Measurements from ENCODE around the gene SCTR. TPM values are rescaled to one million over a fixed set of nuclear protein-coding genes. Genes with fewer than 3 reads are reported as not detected.

SCTR gene
- polyA plus RNA-seq, 3 donors from 2014 or later, result not detected

DNA sequence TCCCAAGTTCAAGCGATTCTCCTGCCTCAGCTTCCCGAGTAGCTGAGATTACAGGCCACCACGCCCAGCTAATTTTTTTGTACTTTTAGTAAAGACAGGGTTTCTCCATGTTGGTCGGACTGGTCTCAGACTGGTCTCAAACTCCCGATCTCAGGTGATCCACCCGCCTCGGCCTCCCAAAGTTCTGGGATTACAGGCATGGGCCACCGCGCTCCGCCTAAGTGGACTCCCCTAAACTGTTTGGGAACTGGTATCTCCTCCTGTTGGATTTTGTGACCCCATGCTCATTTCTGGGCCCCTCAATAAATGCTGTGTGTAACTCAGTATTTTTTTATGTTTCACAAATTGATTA, 5.2 kb downstream of the SCTR start:
- H3K36me3 Mint-ChIP-seq, result no peaks in the 10 kb centered on the region
- no peak overlapping the region for H3K4me3 Mint-ChIP-seq
- no peaks in the 10 kb centered on the region for H3K9me3 Mint-ChIP-seq
- DNase-seq, result no peak
- H3K27me3 Mint-ChIP-seq (ENCODE audit: low read depth in 3 of 3), result peaks cover 10 to 32% (median 17%) of the 10 kb centered on the region in 3 donors
- H3K27ac Mint-ChIP-seq, result no peak overlapping the region
- no peaks in the 10 kb centered on the region for H3K4me1 Mint-ChIP-seq

DNA sequence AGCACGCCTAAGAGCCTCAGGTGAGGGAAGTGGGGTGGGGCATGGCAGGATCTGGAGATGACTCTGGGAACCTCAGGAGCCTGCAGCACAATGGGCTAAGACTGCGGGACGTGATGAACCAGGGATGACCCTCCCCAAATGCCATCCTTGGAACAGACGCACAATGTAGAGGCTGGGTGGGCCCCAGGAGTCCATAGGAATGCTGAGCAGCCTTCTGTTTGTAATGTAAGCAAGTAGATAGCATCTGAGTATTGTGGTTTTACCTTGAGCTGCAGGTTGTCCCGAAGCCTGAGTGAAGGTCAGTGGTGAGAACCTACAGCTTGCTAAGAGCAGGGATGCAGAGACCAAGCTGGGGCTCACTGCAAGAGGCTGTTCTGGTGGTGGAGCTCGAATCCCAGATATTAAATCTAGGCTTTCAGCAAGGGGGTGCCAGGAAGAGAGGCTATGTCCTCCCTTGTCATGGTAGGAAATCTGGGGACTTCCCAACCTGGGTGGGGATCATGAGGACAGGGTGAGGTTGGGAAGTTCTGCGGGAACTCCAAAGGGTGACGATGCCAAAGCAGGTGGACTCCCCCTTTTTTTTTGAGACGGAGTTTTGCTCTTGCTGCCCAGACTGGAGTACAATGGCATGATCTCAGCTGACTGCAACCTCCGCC, 5.8 kb downstream of the SCTR start:
- Mint-ChIP-seq H3K27ac (no peak overlapping the region), H3K36me3 (no peaks in the 10 kb centered on the region), H3K9me3 (no peaks in the 10 kb centered on the region), H3K4me1 (no peaks in the 10 kb centered on the region), H3K4me3 (no peak overlapping the region), H3K27me3 (ENCODE audit: low read depth in 3 of 3) (peaks cover 10 to 28% (median 15%) of the 10 kb centered on the region in 3 donors)
- DNase-seq, result no peak

DNA sequence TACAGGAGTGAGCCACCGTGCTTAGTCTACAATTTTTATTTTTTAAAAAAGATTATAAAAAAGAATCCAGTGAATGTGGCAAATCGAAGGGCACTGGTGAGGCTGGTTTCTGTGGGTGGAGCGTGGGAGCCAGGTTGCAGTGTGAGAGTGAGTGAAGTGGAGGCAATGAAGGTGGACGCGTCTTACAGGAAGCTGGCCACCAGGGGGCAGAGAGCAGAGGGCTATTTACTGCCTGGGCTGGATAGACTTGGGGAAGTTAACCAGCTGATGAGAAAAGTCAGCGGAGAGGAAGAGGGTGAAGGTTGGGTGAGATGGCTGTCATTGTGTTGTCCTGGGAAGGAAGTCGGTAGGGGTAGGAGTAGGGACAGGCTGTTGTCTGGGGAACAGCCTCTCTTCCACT, 6.8 kb downstream of the SCTR start:
- no peaks in the 10 kb centered on the region for H3K4me1 Mint-ChIP-seq
- H3K27ac Mint-ChIP-seq, result no peak overlapping the region
- DNase-seq, result no peak
- peaks cover 9 to 28% (median 14%) of the 10 kb centered on the region in 3 donors for H3K27me3 Mint-ChIP-seq (ENCODE audit: low read depth in 3 of 3)
- H3K9me3 Mint-ChIP-seq, result no peaks in the 10 kb centered on the region
- H3K4me3 Mint-ChIP-seq, result no peak overlapping the region
- H3K36me3 Mint-ChIP-seq, result no peaks in the 10 kb centered on the region

DNA sequence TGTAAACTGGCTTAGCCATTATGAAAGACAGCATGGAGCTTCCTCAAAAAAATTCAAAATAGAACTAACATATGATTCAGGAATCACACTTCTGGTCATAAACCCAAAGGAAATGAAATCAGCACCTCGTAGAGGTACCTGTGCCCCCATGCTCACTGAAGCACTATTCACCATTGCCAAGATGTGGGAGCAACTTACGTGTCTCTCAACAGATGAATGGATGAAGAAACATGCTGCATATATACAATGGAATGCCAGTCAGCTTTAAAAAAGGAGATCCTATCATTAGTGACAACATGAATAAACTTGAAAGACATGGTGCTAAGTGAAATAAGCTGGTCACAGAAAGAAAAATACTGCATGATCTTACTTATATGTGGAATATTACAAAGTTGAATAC, 8.2 kb downstream of the SCTR start:
- no peak for DNase-seq
- Mint-ChIP-seq H3K4me1 (no peaks in the 10 kb centered on the region), H3K27me3 (ENCODE audit: low read depth in 3 of 3) (peaks cover 11 to 24% (median 13%) of the 10 kb centered on the region in 3 donors), H3K27ac (no peak overlapping the region), H3K9me3 (peaks cover 0 to 1% (median 0%) of the 10 kb centered on the region in 6 donors), H3K4me3 (no peak overlapping the region), H3K36me3 (no peaks in the 10 kb centered on the region)

DNA sequence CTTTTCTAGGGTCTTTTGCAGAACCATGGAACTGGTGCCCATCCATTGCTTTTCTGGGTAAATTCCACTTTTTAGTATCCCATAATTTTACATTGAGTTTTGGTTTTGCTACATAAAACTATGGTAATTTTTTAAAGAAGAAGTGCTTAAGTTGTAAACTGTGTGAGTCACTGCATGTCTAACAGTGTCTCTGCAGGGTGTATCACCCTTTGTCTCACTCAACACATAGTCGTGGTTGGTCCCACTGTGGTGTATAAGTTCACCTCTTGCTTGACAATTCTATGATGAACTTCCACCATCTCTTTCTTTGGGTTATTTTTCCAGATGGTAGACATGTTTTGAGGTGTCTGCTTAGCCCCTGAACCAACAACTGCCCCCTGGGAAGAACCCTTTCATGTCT, 10.5 kb downstream of the SCTR start:
- H3K9me3 Mint-ChIP-seq, result peaks cover 0 to 1% (median 0%) of the 10 kb centered on the region in 6 donors
- H3K27me3 Mint-ChIP-seq (ENCODE audit: low read depth in 3 of 3), result peaks cover 9 to 21% (median 13%) of the 10 kb centered on the region in 3 donors
- no peaks in the 10 kb centered on the region for H3K4me1 Mint-ChIP-seq
- no peak overlapping the region for H3K4me3 Mint-ChIP-seq
- H3K27ac Mint-ChIP-seq, result no peak overlapping the region
- DNase-seq, result no peak
- no peaks in the 10 kb centered on the region for H3K36me3 Mint-ChIP-seq

DNA sequence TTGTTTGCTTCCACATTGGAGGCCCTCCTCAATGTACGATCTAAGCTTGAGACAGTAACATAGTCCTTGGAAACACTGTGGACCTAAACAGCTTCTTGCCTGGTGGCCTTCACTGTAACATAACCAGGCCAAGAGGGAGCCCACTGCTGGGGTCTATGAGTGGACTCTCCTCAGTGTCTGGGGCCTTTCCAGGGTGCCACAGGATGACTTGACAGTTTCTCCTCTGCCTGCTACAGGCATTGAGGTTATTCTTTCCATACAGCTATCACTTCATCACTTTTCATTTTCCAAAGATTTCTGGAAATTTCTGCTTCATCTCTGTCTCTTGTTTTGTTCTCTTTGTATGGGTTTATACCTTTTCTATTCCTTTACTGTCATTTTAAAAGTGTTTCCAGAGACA, 11.3 kb downstream of the SCTR start:
- Mint-ChIP-seq H3K4me3 (no peak overlapping the region), H3K27ac (no peak overlapping the region), H3K27me3 (ENCODE audit: low read depth in 3 of 3) (peaks cover 9 to 21% (median 13%) of the 10 kb centered on the region in 3 donors), H3K9me3 (peaks cover 0 to 1% (median 0%) of the 10 kb centered on the region in 6 donors), H3K4me1 (no peaks in the 10 kb centered on the region), H3K36me3 (no peaks in the 10 kb centered on the region)
- DNase-seq, result no peak

DNA sequence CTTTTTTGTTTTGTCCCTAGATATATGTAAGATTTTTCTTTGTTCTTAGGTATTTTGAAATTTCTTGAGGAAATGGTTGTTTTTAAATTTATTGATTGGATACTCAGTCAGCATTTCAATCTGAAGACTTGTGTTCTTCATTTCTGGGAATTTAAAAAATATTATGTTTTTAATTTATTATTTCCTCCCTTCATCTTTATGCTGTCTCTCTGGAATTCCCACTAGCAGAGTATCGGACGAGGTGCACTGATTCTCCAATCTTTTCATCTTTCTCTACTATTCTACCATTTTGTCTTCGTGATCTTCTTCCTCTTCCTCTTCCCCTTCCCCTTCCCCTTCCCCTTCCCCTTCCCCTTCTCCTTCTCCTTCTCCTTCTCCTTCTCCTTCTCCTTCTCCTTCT, 12.3 kb downstream of the SCTR start:
- Mint-ChIP-seq H3K4me3 (no peak overlapping the region), H3K4me1 (no peaks in the 10 kb centered on the region), H3K9me3 (peaks cover 0 to 1% (median 0%) of the 10 kb centered on the region in 6 donors), H3K27me3 (ENCODE audit: low read depth in 3 of 3) (peaks cover 10 to 19% (median 11%) of the 10 kb centered on the region in 3 donors), H3K27ac (no peak overlapping the region), H3K36me3 (no peaks in the 10 kb centered on the region)
- DNase-seq, result no peak

DNA sequence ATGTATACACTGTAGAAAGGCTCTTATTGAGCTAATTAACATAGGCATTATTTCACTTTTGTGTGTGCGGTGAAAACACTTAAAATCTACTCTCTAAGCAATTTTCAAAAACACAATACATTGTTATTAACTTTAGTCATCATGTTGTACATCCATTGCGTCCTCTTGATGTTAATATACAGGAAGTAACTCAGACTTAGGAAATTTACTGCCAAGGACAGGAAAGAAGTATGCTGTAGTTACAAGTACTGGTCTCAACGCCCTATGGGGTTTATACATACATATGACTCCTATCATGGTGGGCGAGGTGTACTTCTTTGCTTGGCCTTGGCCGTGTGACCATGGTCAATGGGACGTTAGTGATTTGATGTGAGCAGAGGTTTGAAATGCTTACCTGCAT, 15.5 kb downstream of the SCTR start:
- Mint-ChIP-seq H3K36me3 (no peaks in the 10 kb centered on the region), H3K27me3 (ENCODE audit: low read depth in 3 of 3) (peaks cover 3 to 9% (median 7%) of the 10 kb centered on the region in 3 donors), H3K4me3 (no peak overlapping the region), H3K9me3 (peaks cover 0 to 2% (median 0%) of the 10 kb centered on the region in 6 donors), H3K4me1 (no peaks in the 10 kb centered on the region), H3K27ac (no peak overlapping the region)
- DNase-seq, result no peak

DNA sequence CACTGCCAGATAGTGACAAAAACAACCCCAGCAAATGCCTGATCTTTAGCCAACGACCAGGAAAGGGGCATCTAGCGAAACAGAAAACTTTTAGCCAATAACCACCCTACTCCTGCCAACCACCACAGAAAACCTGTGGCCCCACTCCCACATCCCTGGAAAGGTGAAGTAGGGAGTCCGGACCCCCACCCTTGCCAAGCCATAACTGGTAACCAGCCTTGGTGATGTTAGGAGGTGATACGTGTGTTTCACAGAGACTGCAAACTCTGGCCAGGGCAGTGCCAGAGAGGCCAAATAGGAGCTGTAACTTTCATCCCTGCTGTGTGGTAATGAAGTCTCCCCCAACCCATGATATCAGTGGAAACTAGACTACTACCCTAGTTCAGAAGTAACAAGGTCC, 27.6 kb downstream of the SCTR start:
- H3K36me3 Mint-ChIP-seq, result peaks cover 0 to 3% (median 0%) of the 10 kb centered on the region in 3 donors
- H3K4me1 Mint-ChIP-seq, result no peaks in the 10 kb centered on the region
- no peak overlapping the region for H3K4me3 Mint-ChIP-seq
- H3K27me3 Mint-ChIP-seq (ENCODE audit: low read depth in 3 of 3), result peaks cover 2 to 18% (median 15%) of the 10 kb centered on the region in 3 donors
- H3K9me3 Mint-ChIP-seq, result peaks cover 9 to 27% (median 18%) of the 10 kb centered on the region in 6 donors
- no peak for DNase-seq
- no peak overlapping the region for H3K27ac Mint-ChIP-seq

DNA sequence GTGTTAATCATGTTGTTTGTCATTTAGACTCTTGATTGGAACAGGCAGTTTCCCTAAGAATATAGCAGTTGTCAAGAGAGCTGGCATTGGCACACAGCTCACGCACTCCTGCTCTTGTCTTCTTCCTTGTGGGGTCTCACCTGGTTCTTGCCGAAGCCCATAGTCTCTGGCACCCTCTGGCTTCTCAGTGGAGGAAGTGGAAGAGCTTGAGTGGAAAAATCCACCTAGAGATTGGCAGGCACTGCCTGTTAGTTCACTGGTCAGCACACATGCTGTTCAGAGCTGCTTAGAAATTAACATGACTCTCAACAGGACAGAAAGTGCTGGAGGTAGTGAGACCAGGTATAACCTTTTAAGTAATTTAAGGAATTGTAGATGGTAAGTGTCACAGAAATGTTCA, 28.3 kb downstream of the SCTR start:
- no peaks in the 10 kb centered on the region for H3K4me1 Mint-ChIP-seq
- no peak overlapping the region for H3K27ac Mint-ChIP-seq
- peaks cover 0 to 3% (median 0%) of the 10 kb centered on the region in 3 donors for H3K36me3 Mint-ChIP-seq
- peaks cover 2 to 16% (median 12%) of the 10 kb centered on the region in 3 donors for H3K27me3 Mint-ChIP-seq (ENCODE audit: low read depth in 3 of 3)
- H3K9me3 Mint-ChIP-seq, result peaks cover 9 to 23% (median 17%) of the 10 kb centered on the region in 6 donors
- no peak for DNase-seq
- no peak overlapping the region for H3K4me3 Mint-ChIP-seq

DNA sequence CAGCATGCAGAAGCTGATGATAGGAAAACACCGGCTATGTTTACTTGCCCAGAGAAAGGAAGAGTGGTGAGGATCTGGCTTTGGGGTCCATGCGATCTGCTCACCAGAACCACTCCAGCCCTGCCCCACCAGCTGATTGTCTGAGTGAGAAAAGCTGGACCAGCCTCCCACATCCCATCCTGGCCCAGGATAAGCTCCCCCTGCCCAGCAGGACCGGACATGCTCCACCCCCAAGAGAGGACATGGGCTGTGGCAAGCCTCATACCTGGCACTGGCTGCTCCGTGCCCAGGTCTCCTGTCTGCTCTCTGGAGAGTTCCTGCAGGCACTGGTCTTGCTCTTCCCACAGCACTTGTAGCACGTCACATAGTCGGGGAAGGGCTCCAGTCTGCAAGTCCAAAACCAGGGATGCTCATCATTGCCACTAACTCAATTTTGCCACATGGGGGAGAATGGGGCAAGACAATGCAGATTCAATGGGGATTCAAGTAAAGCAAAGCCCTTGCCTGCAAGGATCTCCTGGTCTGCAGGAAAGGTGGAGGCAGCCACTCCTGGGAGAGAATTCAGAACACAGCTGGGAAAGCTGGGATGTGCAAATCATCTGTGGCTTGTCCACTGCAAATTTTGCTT, 30.0 kb downstream of the SCTR start:
- H3K4me1 Mint-ChIP-seq, result no peaks in the 10 kb centered on the region
- peaks cover 1 to 11% (median 6%) of the 10 kb centered on the region in 6 donors for H3K9me3 Mint-ChIP-seq
- DNase-seq, result no peak
- H3K36me3 Mint-ChIP-seq, result peaks cover 0 to 3% (median 0%) of the 10 kb centered on the region in 3 donors
- no peak overlapping the region for H3K27ac Mint-ChIP-seq
- peaks cover 2 to 8% (median 6%) of the 10 kb centered on the region in 3 donors for H3K27me3 Mint-ChIP-seq (ENCODE audit: low read depth in 3 of 3)
- H3K4me3 Mint-ChIP-seq, result no peak overlapping the region

DNA sequence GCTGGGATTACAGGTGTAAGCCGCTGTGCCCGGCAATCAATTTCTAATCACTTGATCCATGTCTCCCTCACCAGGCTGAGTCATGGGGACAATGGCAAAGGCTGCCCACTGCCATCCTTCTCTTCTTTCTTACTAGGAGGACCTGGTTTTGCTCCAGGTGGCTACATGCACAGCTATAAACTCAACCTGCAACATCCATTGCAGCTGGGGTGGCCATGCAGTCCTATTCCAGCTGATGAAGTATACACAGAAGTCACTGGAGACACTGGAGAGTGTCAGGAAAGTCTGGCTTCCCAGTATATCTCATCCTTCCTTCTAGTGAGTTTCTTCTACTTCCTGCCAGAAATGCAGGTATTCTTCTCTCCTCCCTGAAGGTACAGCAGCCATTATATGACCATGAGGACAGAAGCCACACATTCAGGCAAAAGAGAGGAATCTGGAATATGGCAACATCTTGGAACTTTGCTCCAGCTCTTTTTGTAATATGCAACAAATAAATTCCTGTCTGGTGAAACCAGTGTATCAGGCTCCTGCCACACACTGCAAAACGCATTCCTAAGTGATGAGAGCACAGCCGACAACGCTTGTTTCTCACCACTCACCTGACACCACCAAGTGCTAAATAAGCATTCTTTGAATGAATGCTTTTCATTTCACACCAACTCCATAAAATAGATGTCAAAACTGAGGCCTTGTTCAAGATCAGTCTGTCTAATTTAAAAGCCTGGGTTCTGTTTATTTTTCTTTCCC, 32.3 kb downstream of the SCTR start:
- Mint-ChIP-seq H3K9me3 (no peaks in the 10 kb centered on the region), H3K36me3 (no peaks in the 10 kb centered on the region), H3K4me3 (no peak overlapping the region), H3K27me3 (ENCODE audit: low read depth in 3 of 3) (peaks cover 2 to 4% (median 2%) of the 10 kb centered on the region in 3 donors), H3K4me1 (no peaks in the 10 kb centered on the region), H3K27ac (no peak overlapping the region)
- DNase-seq, result no peak

DNA sequence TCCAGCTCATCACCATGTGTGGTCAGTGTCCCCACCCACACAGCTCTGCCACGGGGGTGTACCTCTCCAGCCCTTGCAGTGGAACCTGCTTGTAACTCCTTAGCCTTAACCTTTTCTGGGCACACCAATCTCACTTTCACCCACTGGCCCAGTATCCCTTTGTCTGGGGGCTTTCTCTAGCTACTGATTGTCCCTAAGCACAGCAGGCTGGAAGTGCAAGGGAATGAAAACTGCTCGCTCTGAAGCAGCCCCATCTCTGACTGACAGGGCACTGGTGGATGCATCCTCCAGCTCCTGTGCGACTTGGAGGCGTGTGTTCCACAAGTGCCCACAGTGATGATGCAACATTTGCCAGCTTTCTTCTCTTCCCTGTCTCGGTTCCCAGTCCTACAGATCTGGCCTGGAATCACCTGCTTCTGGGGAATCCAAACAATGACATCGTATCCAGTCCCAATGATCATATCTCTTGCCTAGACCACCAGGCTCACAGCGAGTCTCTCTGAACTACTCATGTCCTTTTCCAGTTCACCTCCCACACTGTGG, 33.6 kb downstream of the SCTR start:
- Mint-ChIP-seq H3K36me3 (no peaks in the 10 kb centered on the region), H3K27ac (no peak overlapping the region), H3K4me1 (no peaks in the 10 kb centered on the region), H3K27me3 (ENCODE audit: low read depth in 3 of 3) (peaks cover 2 to 8% (median 4%) of the 10 kb centered on the region in 3 donors), H3K9me3 (no peaks in the 10 kb centered on the region), H3K4me3 (no peak overlapping the region)
- DNase-seq, result no peak

DNA sequence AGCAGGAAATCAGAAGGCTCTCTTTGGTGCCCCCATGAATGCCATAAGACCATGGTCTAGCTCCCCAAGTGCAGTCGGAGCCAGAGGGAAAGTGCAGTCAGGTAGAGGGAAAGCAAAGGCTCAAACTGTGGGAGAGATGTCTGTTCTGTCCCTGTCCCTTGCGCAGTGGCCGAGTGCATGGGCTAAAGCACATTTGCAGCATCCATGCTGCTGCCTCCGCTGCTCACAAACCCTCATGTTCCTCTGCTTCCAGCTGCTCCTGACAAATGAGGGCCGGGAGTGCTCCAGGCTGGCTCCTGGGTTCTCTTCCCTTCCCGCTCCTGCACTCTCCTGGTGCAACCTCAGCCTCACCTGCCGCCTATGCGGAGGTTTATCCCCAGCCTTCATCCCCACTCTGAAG, 34.2 kb downstream of the SCTR start:
- Mint-ChIP-seq H3K27ac (no peak overlapping the region), H3K4me1 (no peaks in the 10 kb centered on the region), H3K27me3 (ENCODE audit: low read depth in 3 of 3) (peaks cover 2 to 10% (median 6%) of the 10 kb centered on the region in 3 donors), H3K36me3 (no peaks in the 10 kb centered on the region), H3K4me3 (no peak overlapping the region), H3K9me3 (no peaks in the 10 kb centered on the region)
- no peak for DNase-seq
